Measurements from ENCODE around the gene CCDC197.

- TF ChIP-seq EZH2 (optimal IDR thresholded peaks at IDR 0.05; ENCODE audit: low read depth, low read length) (no peak), CTCF (IDR thresholded peaks at IDR 0.05; ENCODE audit: low read length) (peak; percentile 29)
Measured at GRCh38 chr14:94005324-94006073, 8.4 kb downstream of the CCDC197 start.
